Mesothelial cell of epicardium (in vitro differentiated cells): ENCODE measurements around the gene NYNRIN. TPM values are rescaled to one million over a fixed set of nuclear protein-coding genes. Genes with fewer than 3 reads are reported as not detected.
A peak's percentile ranks its signal among the peaks of the same experiment; 100 is the strongest.

Experiments used
- DNase-seq, 2 experiments: peaks; one replicate each; pipeline ENCODE4 v3.0.0; 2021; ENCODE audit warnings: low spot score in 2 of 2; ENCODE audit not compliant: unreplicated experiment in 2 of 2
- H3K27ac Mint-ChIP-seq: 2 replicates; pipeline ENCODE4 v1.8.0; 2021; ENCODE audit warnings: mixed read lengths
- H3K27me3 Mint-ChIP-seq: 2 replicates; pipeline ENCODE4 v1.8.0; 2021; ENCODE audit warnings: low read depth, mixed read lengths
- H3K36me3 Mint-ChIP-seq: 2 replicates; pipeline ENCODE4 v1.8.0; 2021; ENCODE audit warnings: mixed read lengths
- H3K4me1 Mint-ChIP-seq: 2 replicates; pipeline ENCODE4 v1.8.0; 2021; ENCODE audit warnings: mixed read lengths
- H3K4me3 Mint-ChIP-seq: 2 replicates; pipeline ENCODE4 v1.8.0; 2021; ENCODE audit warnings: mild to moderate bottlenecking, moderate library complexity, mixed read lengths
- H3K9me3 Mint-ChIP-seq: 2 replicates; pipeline ENCODE4 v1.8.0; 2021; ENCODE audit warnings: mixed read lengths
- CTCF ChIP-seq: fragments of 200-600 bp; sonication (generic); IDR thresholded peaks from one replicate; pipeline ENCODE4 v1.5.0; 2021; ENCODE audit warnings: antibody characterized with exemption; ENCODE audit not compliant: unreplicated experiment
- total RNA-seq: library from RNA; stranded (reverse); gene quantifications from 3 replicates; pipeline ENCODE4 v1.2.1, GENCODE V29; 2021

The NYNRIN gene
- total RNA-seq, 1 donor from 2014 or later, result 173 TPM

GRCh38 chr14:24399447-24399822 lies 632 bp downstream of the NYNRIN start:
- peak overlapping the region; percentile 98 for H3K27ac Mint-ChIP-seq

GRCh38 chr14:24399999-24400718 lies 1.4 kb downstream of the NYNRIN start:
- H3K9me3 Mint-ChIP-seq, result peaks cover 5% of the 10 kb centered on the region
- peak overlapping the region; percentile 97 for H3K4me3 Mint-ChIP-seq
- peaks cover 83% of the 10 kb centered on the region for H3K4me1 Mint-ChIP-seq
- DNase-seq, result no peak
- no peaks in the 10 kb centered on the region for H3K27me3 Mint-ChIP-seq
- peaks cover 2% of the 10 kb centered on the region for H3K36me3 Mint-ChIP-seq
- TF ChIP-seq CTCF, result no peak
- peak overlapping the region; percentile 98 for H3K27ac Mint-ChIP-seq

More at GRCh38 chr14:24399447-24399822, 632 bp downstream of the NYNRIN start:
- peak overlapping the region; percentile 97 for H3K4me3 Mint-ChIP-seq
- H3K9me3 Mint-ChIP-seq, result peaks cover 5% of the 10 kb centered on the region
- H3K36me3 Mint-ChIP-seq, result peaks cover 2% of the 10 kb centered on the region
- peaks cover 83% of the 10 kb centered on the region for H3K4me1 Mint-ChIP-seq
- no peak for TF ChIP-seq CTCF
- no peak for DNase-seq
- no peaks in the 10 kb centered on the region for H3K27me3 Mint-ChIP-seq

- Mint-ChIP-seq H3K4me1 (peaks cover 73% of the 10 kb centered on the region), H3K27me3 (no peaks in the 10 kb centered on the region), H3K36me3 (peaks cover 10% of the 10 kb centered on the region), H3K4me3 (peak overlapping the region; percentile 97), H3K27ac (peak overlapping the region; percentile 48), H3K9me3 (no peaks in the 10 kb centered on the region)
- no peak for DNase-seq
- TF ChIP-seq CTCF, result no peak
Measured at GRCh38 chr14:24401810-24402702, 3.3 kb downstream of the NYNRIN start.

GRCh38 chr14:24403294-24403998 lies 4.6 kb downstream of the NYNRIN start:
- Mint-ChIP-seq H3K36me3 (peaks cover 11% of the 10 kb centered on the region), H3K27ac (peak overlapping the region; percentile 43), H3K4me1 (peaks cover 59% of the 10 kb centered on the region), H3K9me3 (no peaks in the 10 kb centered on the region), H3K27me3 (no peaks in the 10 kb centered on the region), H3K4me3 (peak overlapping the region; percentile 38)
- DNase-seq, result no peak
- TF ChIP-seq CTCF, result no peak

- H3K9me3 Mint-ChIP-seq, result no peaks in the 10 kb centered on the region
- H3K27me3 Mint-ChIP-seq, result no peaks in the 10 kb centered on the region
Measured at GRCh38 chr14:24404814-24405213, 6.0 kb downstream of the NYNRIN start.

More at GRCh38 chr14:24404814-24405213, 6.0 kb downstream of the NYNRIN start:
- no peak overlapping the region for H3K27ac Mint-ChIP-seq
- H3K4me3 Mint-ChIP-seq, result no peak overlapping the region
- no peak for TF ChIP-seq CTCF
- peaks cover 12% of the 10 kb centered on the region for H3K36me3 Mint-ChIP-seq
- peaks cover 55% of the 10 kb centered on the region for H3K4me1 Mint-ChIP-seq
- DNase-seq, result no peak
